SK-N-SH treated with all-trans-retinoic acid at 6 μM for 48 hours (cell line): ENCODE measurements around the gene CCDC106.

Experiments used
- CREB5 ChIP-seq: fragments of 250-450 bp; sonication (Bioruptor Pico); IDR thresholded peaks from 2 replicates; pipeline ENCODE4 v1.5.1; 2020; ENCODE audit warnings: low read depth, mild to moderate bottlenecking, moderate library complexity
- GLIS3 ChIP-seq: fragments of 250-450 bp; sonication (Bioruptor Pico); IDR thresholded peaks from 2 replicates; pipeline ENCODE4 v1.5.0; 2020; ENCODE audit warnings: mild to moderate bottlenecking, moderate library complexity
- ISL1 ChIP-seq: fragments of 250-450 bp; sonication (Bioruptor Pico); IDR thresholded peaks from 2 replicates; pipeline ENCODE4 v2.1.2; 2022; ENCODE audit warnings: mild to moderate bottlenecking, moderate library complexity
- PATZ1 ChIP-seq: fragments of 250-450 bp; sonication (Bioruptor Pico); IDR thresholded peaks from 2 replicates; pipeline ENCODE4 v1.8.0; 2020; ENCODE audit warnings: mild to moderate bottlenecking, moderate library complexity, borderline replicate concordance
- TCF4 ChIP-seq: fragments of 250-450 bp; sonication (Bioruptor Pico); IDR thresholded peaks from 2 replicates; pipeline ENCODE4 v1.8.0; 2021; ENCODE audit warnings: mild to moderate bottlenecking, moderate library complexity, borderline replicate concordance
- ZFP3 ChIP-seq: fragments of 250-450 bp; sonication (Bioruptor Pico); IDR thresholded peaks from 2 replicates; pipeline ENCODE4 v1.5.0; 2020; ENCODE audit warnings: mild to moderate bottlenecking, moderate library complexity
- ZFP30 ChIP-seq: fragments of 450-650 bp; formaldehyde crosslinking; IDR thresholded peaks from 2 replicates; pipeline ENCODE4 v1.5.0; 2022; ENCODE audit warnings: mild to moderate bottlenecking, moderate library complexity
- ZNF565 ChIP-seq: fragments of 450-650 bp; formaldehyde crosslinking; conservative IDR thresholded peaks from 2 replicates; pipeline ENCODE4 v1.5.0; 2020; ENCODE audit warnings: low read depth, mild to moderate bottlenecking, moderate library complexity
- ZNF70 ChIP-seq: fragments of 450-650 bp; formaldehyde crosslinking; IDR thresholded peaks from 2 replicates; pipeline ENCODE4 v1.5.0; 2020; ENCODE audit warnings: mild to moderate bottlenecking, moderate library complexity

- TF ChIP-seq ZNF70 (CRISPR knock-in tag) (no peak), ISL1 (CRISPR knock-in tag) (no peak), PATZ1 (CRISPR knock-in tag) (no peak), ZFP30 (CRISPR knock-in tag) (no peak), ZNF565 (CRISPR knock-in tag) (no peak), CREB5 (no peak), TCF4 (no peak), GLIS3 (CRISPR knock-in tag) (no peak), ZFP3 (CRISPR knock-in tag) (no peak)
These were observed 46.2 kb downstream of the CCDC106 start for GRCh38 chr19:55694241-55694655.
